Measurements from ENCODE around the gene GAB4.

Gene GAB4

GRCh38 chr22:16960220-16960883 lies 47.7 kb downstream of the GAB4 start:
- no peak for TF ChIP-seq CTCF (IDR thresholded peaks at IDR 0.05)
- Histone ChIP-seq H3K4me3 (no peak overlapping the region), H3K27ac (no peak overlapping the region)
- no peak for DNase-seq (ENCODE audit: low spot score)

- H3K27ac ChIP-seq = no peak overlapping the region
- DNase-seq (ENCODE audit: low spot score) = no peak
- TF ChIP-seq CTCF (IDR thresholded peaks at IDR 0.05) = no peak
- H3K4me3 ChIP-seq = no peak overlapping the region
Observed at GRCh38 chr22:16959345-16959930, 48.6 kb downstream of the GAB4 start.

- no peak overlapping the region for H3K4me3 ChIP-seq
- no peak for DNase-seq (ENCODE audit: low spot score)
- H3K27ac ChIP-seq = no peak overlapping the region
- TF ChIP-seq CTCF (IDR thresholded peaks at IDR 0.05) = no peak
Observed at GRCh38 chr22:16958475-16958874, 49.5 kb downstream of the GAB4 start.

GRCh38 chr22:16957781-16958180 lies 50.2 kb downstream of the GAB4 start:
- H3K4me3 ChIP-seq = no peak overlapping the region
- DNase-seq (ENCODE audit: low spot score) = no peak
- no peak for TF ChIP-seq CTCF (IDR thresholded peaks at IDR 0.05)
- no peak overlapping the region for H3K27ac ChIP-seq

GRCh38 chr22:16956290-16956689 lies 51.7 kb downstream of the GAB4 start:
- H3K27ac ChIP-seq = no peak overlapping the region
- TF ChIP-seq CTCF (IDR thresholded peaks at IDR 0.05) = no peak
- no peak overlapping the region for H3K4me3 ChIP-seq
- no peak for DNase-seq (ENCODE audit: low spot score)

GRCh38 chr22:16955678-16956210 lies 52.3 kb downstream of the GAB4 start:
- Histone ChIP-seq H3K27ac (no peak overlapping the region), H3K4me3 (no peak overlapping the region)
- no peak for TF ChIP-seq CTCF (IDR thresholded peaks at IDR 0.05)
- no peak for DNase-seq (ENCODE audit: low spot score)

GRCh38 chr22:16955081-16955480 lies 52.9 kb downstream of the GAB4 start:
- no peak for DNase-seq (ENCODE audit: low spot score)
- no peak for TF ChIP-seq CTCF (IDR thresholded peaks at IDR 0.05)
- Histone ChIP-seq H3K27ac (no peak overlapping the region), H3K4me3 (no peak overlapping the region)
